Upper lobe of left lung (tissue), 6 donors: ENCODE measurements around the gene ADAMTSL2. TPM values are rescaled to one million over a fixed set of nuclear protein-coding genes. Genes with fewer than 3 reads are reported as not detected.
A peak's percentile ranks its signal among the peaks of the same experiment; 100 is the strongest.

Experiments used
- ATAC-seq, 2 donors: fragments of 200-7000 bp; cut with Tn5 transposase; one replicate each; pipeline ENCODE4 v1.9.1; 2022; ENCODE audit warnings: mild to moderate bottlenecking in 2 of 2, moderate library complexity in 2 of 2; ENCODE audit not compliant: low FRiP score in 2 of 2
- DNase-seq, 2 donors: peaks; one replicate each; pipeline ENCODE4 v3.0.0-alpha.2; 2019 to 2020
- H3K27ac ChIP-seq, 4 donors: fragments of 200-600 bp; sonication (generic); one replicate each; pipeline ENCODE4 v1.5.1; 2016 to 2019
- H3K27me3 ChIP-seq, 4 donors: fragments of 200-600 bp; sonication (generic); one replicate each; pipeline ENCODE4 v1.5.1; 2017 to 2019
- H3K36me3 ChIP-seq, 4 donors: fragments of 200-600 bp; sonication (generic); one replicate each; pipeline ENCODE4 v1.5.1; 2016 to 2019
- H3K4me1 ChIP-seq, 4 donors: fragments of 200-600 bp; sonication (generic); one replicate each; pipeline ENCODE4 v1.5.1; 2018 to 2019
- H3K4me3 ChIP-seq, 4 donors: fragments of 200-600 bp; sonication (generic); one replicate each; pipeline ENCODE4 v1.5.1; 2017 to 2019; ENCODE audit warnings: mild to moderate bottlenecking in 2 of 4, moderate library complexity in 1 of 4
- H3K9me3 ChIP-seq, 4 donors: fragments of 200-600 bp; sonication (generic); one replicate each; pipeline ENCODE4 v1.5.1; 2018 to 2019
- CTCF ChIP-seq, 6 experiments: fragments of 450-650 bp in 4 of 6; fragments of 200-600 bp in 2 of 6; sonication (generic) in 2 of 6; IDR thresholded peaks; one replicate each; pipeline ENCODE4 v1.5.1; 2016 to 2019; ENCODE audit warnings: antibody characterized with exemption in 6 of 6
- EP300 ChIP-seq, 4 donors: sonication (generic); formaldehyde crosslinking; IDR thresholded peaks; one replicate each; pipeline ENCODE4 v1.5.1; 2017; ENCODE audit warnings: antibody characterized with exemption in 4 of 4, control low read depth in 2 of 4
- POLR2A ChIP-seq, 4 donors: fragments of 450-650 bp; IDR thresholded peaks; one replicate each; pipeline ENCODE4 v1.5.1; 2016 to 2017; ENCODE audit warnings: antibody characterized with exemption in 4 of 4, mild to moderate bottlenecking in 2 of 4
- POLR2AphosphoS5 ChIP-seq, 2 donors: sonication (generic); formaldehyde crosslinking; IDR thresholded peaks; one replicate each; pipeline ENCODE4 v1.5.1; 2017; ENCODE audit warnings: antibody characterized with exemption in 2 of 2
- WGBS, 2 donors: methylation state at CpG; one replicate each; pipeline ENCODE4 v1.1.5; 2017 to 2018; 5-methylcytosine and 5-hydroxymethylcytosine counted together
- total RNA-seq, 6 donors: library from RNA; depleted of rRNA in 4 of 6; stranded (reverse); fragments of >200 nt in 4 of 6; gene quantifications; one replicate each; pipeline versions ENCODE4 v1.1.0 to v1.2.1, GENCODE V29; 2016 to 2021
- donor health status: DM: no; HTN: no; CAD: no; lungs with moderate emphysema.
- donor health status: DM: no; HTN: yes; CAD: no; lungs with severe emphysema.

The ADAMTSL2 gene
- total RNA-seq, 6 donors from 2014 or later, result 1.4 to 34.8 (median 19.2) TPM

GRCh38 chr9:133590231-133590855 lies 55.8 kb downstream of the ADAMTSL2 start:
- H3K27ac ChIP-seq, result no peak overlapping the region
- ATAC-seq, result no peak
- no peaks in the 10 kb centered on the region for H3K9me3 ChIP-seq
- H3K4me3 ChIP-seq, result no peak overlapping the region
- H3K36me3 ChIP-seq, result no peaks in the 10 kb centered on the region
- DNase-seq, result peak in 1 of 2 donors; percentile 50
- H3K4me1 ChIP-seq, result peaks cover 0 to 6% (median 0%) of the 10 kb centered on the region in 4 donors
- TF ChIP-seq POLR2A (IDR thresholded peaks at IDR 0.05), result no peak
- peaks cover 0 to 10% (median 3%) of the 10 kb centered on the region in 4 donors for H3K27me3 ChIP-seq
- WGBS, 2 donors, result 65 to 76% methylated on average over 13 to 20 of the region's 20 CpGs

- 89 to 94% methylated on average over 10 to 17 of the region's 17 CpGs for WGBS, 2 donors
- H3K9me3 ChIP-seq, result peaks cover 0 to 2% (median under 1%) of the 10 kb centered on the region in 4 donors
- peak in 1 of 2 donors; percentile 63 for DNase-seq
- no peak overlapping the region for H3K4me3 ChIP-seq
- TF ChIP-seq EP300 (IDR thresholded peaks at IDR 0.05) (no peak), POLR2AphosphoS5 (IDR thresholded peaks at IDR 0.05) (no peak), POLR2A (IDR thresholded peaks at IDR 0.05) (no peak), CTCF (IDR thresholded peaks at IDR 0.05) (no peak)
- ATAC-seq, result peak in 1 of 2 donors; percentile 4
- peaks cover 0 to under 1% (median 0%) of the 10 kb centered on the region in 4 donors for H3K27me3 ChIP-seq
- no peak overlapping the region for H3K27ac ChIP-seq
- no peaks in the 10 kb centered on the region for H3K36me3 ChIP-seq
- no peaks in the 10 kb centered on the region for H3K4me1 ChIP-seq
These were observed 56.8 kb downstream of the ADAMTSL2 start for GRCh38 chr9:133591116-133591910.

GRCh38 chr9:133591985-133592384 lies 57.5 kb downstream of the ADAMTSL2 start:
- no peaks in the 10 kb centered on the region for H3K36me3 ChIP-seq
- H3K27me3 ChIP-seq, result no peaks in the 10 kb centered on the region
- ATAC-seq, result no peak
- 61 to 63% methylated on average over 7 to 10 of the region's 10 CpGs for WGBS, 2 donors
- no peak overlapping the region for H3K27ac ChIP-seq
- no peaks in the 10 kb centered on the region for H3K4me1 ChIP-seq
- no peak for TF ChIP-seq POLR2A (IDR thresholded peaks at IDR 0.05)
- H3K4me3 ChIP-seq, result no peak overlapping the region
- no peak for DNase-seq
- peaks cover 0 to 9% (median 8%) of the 10 kb centered on the region in 4 donors for H3K9me3 ChIP-seq

- ATAC-seq (no peak), DNase-seq (peak in 1 of 2 donors; percentile 54)
- 82 to 96% methylated on average over 5 to 17 of the region's 17 CpGs for WGBS, 2 donors
- no peaks in the 10 kb centered on the region for H3K27me3 ChIP-seq
- no peaks in the 10 kb centered on the region for H3K4me1 ChIP-seq
- no peak for TF ChIP-seq CTCF (IDR thresholded peaks at IDR 0.05)
- no peak for TF ChIP-seq EP300 (IDR thresholded peaks at IDR 0.05)
- no peak for TF ChIP-seq POLR2A (IDR thresholded peaks at IDR 0.05)
- TF ChIP-seq POLR2AphosphoS5 (IDR thresholded peaks at IDR 0.05), result no peak
- H3K36me3 ChIP-seq, result no peaks in the 10 kb centered on the region
- peaks cover 3 to 18% (median 16%) of the 10 kb centered on the region in 4 donors for H3K9me3 ChIP-seq
- H3K4me3 ChIP-seq, result no peak overlapping the region
- no peak overlapping the region for H3K27ac ChIP-seq
These were observed 58.4 kb downstream of the ADAMTSL2 start for GRCh38 chr9:133592731-133593409.

GRCh38 chr9:133593587-133594253 lies 59.2 kb downstream of the ADAMTSL2 start:
- Histone ChIP-seq H3K9me3 (peaks cover 6 to 26% (median 24%) of the 10 kb centered on the region in 4 donors), H3K36me3 (no peaks in the 10 kb centered on the region), H3K4me1 (no peaks in the 10 kb centered on the region), H3K27me3 (no peaks in the 10 kb centered on the region), H3K4me3 (no peak overlapping the region), H3K27ac (no peak overlapping the region)
- TF ChIP-seq EP300 (IDR thresholded peaks at IDR 0.05), result no peak
- no peak for TF ChIP-seq CTCF (IDR thresholded peaks at IDR 0.05)
- no peak for TF ChIP-seq POLR2AphosphoS5 (IDR thresholded peaks at IDR 0.05)
- TF ChIP-seq POLR2A (IDR thresholded peaks at IDR 0.05), result no peak
- DNase-seq (peak in 1 of 2 donors; percentile 65), ATAC-seq (no peak)
- 75 to 81% methylated on average over 11 to 15 of the region's 15 CpGs for WGBS, 2 donors
